Measurements from ENCODE around the gene GSTO2.

The GSTO2 gene

DNA sequence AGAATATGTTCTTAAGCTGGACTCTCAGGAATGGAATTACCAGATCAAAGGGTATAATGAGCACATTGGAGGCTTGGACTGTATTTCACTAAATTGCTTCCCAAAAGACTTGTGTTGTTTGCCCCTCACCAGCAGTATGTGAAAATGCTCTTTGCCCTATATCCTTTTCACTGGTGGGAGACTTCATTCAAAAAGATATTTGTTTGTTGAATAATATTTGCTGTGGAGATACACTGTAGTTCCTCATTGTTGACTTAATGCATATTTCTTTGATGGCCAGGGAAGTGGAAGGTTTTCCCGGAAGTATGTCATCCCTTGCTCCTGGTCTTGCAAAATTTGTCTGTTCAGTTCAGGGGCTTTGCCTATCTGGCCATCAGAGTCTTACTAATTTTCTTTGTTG is 19.4 kb downstream of the GSTO2 start:
- Histone ChIP-seq H3K9me3 (no peaks in the 10 kb centered on the region), H3K4me3 (no peak overlapping the region), H3K4me1 (peaks cover 0 to 13% (median 6%) of the 10 kb centered on the region in 4 donors), H3K36me3 (no peaks in the 10 kb centered on the region), H3K27me3 (no peaks in the 10 kb centered on the region), H3K27ac (no peak overlapping the region)
- intact Hi-C loops (cut with DNase I; ENCODE audit: low total_unique reads), result no loop called here
- TF ChIP-seq, protein P1, sequence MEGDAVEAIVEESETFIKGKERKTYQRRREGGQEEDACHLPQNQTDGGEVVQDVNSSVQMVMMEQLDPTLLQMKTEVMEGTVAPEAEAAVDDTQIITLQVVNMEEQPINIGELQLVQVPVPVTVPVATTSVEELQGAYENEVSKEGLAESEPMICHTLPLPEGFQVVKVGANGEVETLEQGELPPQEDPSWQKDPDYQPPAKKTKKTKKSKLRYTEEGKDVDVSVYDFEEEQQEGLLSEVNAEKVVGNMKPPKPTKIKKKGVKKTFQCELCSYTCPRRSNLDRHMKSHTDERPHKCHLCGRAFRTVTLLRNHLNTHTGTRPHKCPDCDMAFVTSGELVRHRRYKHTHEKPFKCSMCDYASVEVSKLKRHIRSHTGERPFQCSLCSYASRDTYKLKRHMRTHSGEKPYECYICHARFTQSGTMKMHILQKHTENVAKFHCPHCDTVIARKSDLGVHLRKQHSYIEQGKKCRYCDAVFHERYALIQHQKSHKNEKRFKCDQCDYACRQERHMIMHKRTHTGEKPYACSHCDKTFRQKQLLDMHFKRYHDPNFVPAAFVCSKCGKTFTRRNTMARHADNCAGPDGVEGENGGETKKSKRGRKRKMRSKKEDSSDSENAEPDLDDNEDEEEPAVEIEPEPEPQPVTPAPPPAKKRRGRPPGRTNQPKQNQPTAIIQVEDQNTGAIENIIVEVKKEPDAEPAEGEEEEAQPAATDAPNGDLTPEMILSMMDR (IDR thresholded peaks at IDR 0.05), result no peak
- no peak for DNase-seq

DNA sequence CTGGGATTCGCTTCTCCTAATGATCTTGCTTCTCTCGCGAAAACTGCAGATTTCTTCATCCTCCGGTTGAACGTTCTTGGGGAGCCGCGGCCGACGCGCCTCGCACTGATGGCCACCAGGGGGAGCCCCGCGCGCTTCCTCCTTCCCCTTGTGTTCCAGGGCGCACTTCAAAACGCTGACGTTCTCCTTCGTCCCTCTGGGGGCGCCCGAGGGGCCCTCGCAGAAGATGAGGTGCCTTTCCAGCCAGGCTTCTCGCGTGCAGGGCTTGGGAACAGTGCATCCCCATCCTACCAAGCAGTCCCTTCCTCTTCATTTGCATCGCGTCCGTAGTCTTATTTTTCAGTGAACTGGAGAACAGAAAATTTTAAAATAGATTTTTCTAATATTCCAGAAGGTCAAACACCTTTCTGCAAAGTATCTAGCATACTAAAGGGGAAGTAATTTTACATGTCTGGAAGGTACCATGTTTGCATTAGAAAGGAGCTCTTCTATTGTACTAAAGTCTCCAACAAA is 22.5 kb downstream of the GSTO2 start:
- Histone ChIP-seq H3K4me3 (no peak overlapping the region), H3K27ac (no peak overlapping the region), H3K27me3 (no peaks in the 10 kb centered on the region), H3K36me3 (no peaks in the 10 kb centered on the region), H3K9me3 (no peaks in the 10 kb centered on the region), H3K4me1 (peaks cover 0 to 35% (median 7%) of the 10 kb centered on the region in 4 donors)
- TF ChIP-seq, protein P1 (IDR thresholded peaks at IDR 0.05), result peak; percentile 100
- intact Hi-C loops (cut with DNase I; ENCODE audit: low total_unique reads), result loop anchor here (2.0 kb wide), 1 partner anchor 59 kb away; no protein-coding TSS in a partner anchor
- DNase-seq, result peak; percentile 87 to 92

DNA sequence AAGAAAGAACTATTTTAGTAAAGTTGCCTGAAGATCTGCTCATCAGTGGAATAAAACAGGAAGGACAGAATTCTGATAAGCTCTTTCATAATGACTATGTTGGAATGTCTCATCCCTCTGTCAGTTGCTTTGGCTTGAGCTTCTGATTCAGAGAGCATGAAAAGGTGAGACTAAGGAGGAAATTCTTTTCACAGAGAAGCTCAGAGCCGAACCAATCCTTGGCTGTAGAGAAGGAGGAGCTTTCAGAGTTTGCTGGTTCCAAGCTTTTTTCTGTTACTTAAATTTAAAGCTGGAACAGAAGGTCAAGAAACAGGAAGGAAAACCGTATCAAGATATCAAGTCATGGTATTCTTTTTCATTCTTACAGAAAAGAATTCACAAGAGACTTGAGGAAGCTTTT is 24.0 kb downstream of the GSTO2 start:
- DNase-seq, result no peak
- Histone ChIP-seq H3K9me3 (no peaks in the 10 kb centered on the region), H3K27ac (no peak overlapping the region), H3K27me3 (no peaks in the 10 kb centered on the region), H3K4me3 (no peak overlapping the region), H3K36me3 (no peaks in the 10 kb centered on the region), H3K4me1 (peaks cover 0 to 37% (median 7%) of the 10 kb centered on the region in 4 donors)
- intact Hi-C loops (cut with DNase I; ENCODE audit: low total_unique reads), result no loop called here
- TF ChIP-seq, protein P1 (IDR thresholded peaks at IDR 0.05), result no peak

DNA sequence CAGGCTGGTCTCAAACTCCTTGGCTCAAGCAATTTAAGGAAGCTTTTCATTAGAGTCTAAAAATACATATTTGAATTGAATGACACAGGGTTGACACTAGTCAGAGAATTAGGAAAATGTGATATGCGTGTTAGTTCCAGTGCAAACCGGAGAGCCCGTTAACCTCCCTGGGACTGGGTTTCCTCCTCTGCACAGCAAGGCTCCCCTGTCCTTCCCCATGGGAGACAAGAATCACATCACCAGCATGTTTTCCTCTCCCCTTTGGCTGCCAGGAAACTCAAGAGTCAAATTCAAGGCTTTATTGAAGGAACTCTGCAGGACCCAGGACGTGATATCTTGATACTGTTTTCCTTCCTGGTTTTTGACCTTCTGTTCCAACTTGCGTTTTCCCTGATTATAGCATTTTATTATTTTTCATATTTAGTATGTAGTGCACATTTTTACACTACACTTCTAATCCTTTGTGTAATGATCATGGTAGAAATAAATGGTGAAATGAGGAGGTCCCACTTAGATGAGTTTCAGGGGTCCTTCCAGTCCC is 24.9 kb downstream of the GSTO2 start:
- Histone ChIP-seq H3K4me3 (no peak overlapping the region), H3K27ac (no peak overlapping the region), H3K27me3 (no peaks in the 10 kb centered on the region), H3K36me3 (no peaks in the 10 kb centered on the region), H3K9me3 (no peaks in the 10 kb centered on the region), H3K4me1 (peaks cover 0 to 45% (median 8%) of the 10 kb centered on the region in 4 donors)
- TF ChIP-seq, protein P1 (IDR thresholded peaks at IDR 0.05), result no peak
- DNase-seq, result no peak
- intact Hi-C loops (cut with DNase I; ENCODE audit: low total_unique reads), result no loop called here

DNA sequence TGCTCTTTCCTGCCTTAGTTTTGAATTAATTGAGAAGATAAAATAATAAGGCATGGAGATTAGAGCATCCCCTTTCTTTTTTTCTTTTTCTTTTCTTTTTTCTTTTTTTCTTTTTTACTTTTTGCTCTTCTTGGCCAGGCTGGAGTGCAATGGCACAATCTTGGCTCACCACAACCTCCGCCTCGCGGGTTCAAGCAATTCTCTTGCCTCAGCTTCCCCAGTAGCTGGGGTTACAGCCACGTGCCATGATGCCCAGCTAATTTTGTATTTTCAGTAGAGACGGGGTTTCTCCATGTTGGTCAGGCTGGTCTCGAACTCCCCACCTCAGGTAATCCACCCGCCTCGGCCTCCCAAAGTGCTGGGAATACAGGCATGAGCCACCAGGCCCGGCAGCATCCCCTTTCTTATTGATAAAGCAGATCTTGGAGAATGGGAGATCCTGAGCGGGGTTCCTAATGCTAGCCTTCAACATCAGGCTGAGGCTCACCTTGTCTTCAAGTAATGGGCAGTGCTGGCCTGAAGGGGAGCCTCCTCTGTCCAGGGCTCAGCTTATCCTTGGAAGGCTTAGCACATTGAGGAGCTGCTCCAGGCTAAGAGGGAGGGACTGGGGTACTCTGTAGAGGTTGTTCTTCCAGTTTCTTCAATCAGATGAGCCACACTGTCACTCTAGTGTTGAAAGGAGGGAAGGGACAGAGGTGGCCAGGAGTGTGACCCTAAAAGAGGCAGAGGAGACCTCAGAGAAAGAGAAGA is 27.9 kb downstream of the GSTO2 start:
- TF ChIP-seq, protein P1 (IDR thresholded peaks at IDR 0.05), result no peak
- intact Hi-C loops (cut with DNase I; ENCODE audit: low total_unique reads), result no loop called here
- Histone ChIP-seq H3K9me3 (no peaks in the 10 kb centered on the region), H3K4me1 (peaks cover 0 to 63% (median 21%) of the 10 kb centered on the region in 4 donors), H3K4me3 (no peak overlapping the region), H3K27ac (peak overlapping the region in 1 of 2 donors; percentile 75), H3K36me3 (no peaks in the 10 kb centered on the region), H3K27me3 (no peaks in the 10 kb centered on the region)
- no peak for DNase-seq

Measured in tibial artery (tissue), 4 donors.